Spleen (tissue), 7 donors: Measurements from ENCODE around the gene MAPK4.

Experiments used
- CTCF ChIP-seq, 11 experiments: fragments of 200-600 bp in 7 of 11; fragments of 450-650 bp in 4 of 11; sonication (generic) in 4 of 11; IDR thresholded peaks in 8 of 11; conservative IDR thresholded peaks in 3 of 11; 1 replicate in 7 of 11; 2 replicates in 4 of 11; pipeline versions ENCODE4 v1.4.0 to v1.8.0; 2016 to 2021; ENCODE audit warnings: antibody characterized with exemption in 11 of 11, inconsistent platforms in 4 of 11, mild to moderate bottlenecking in 1 of 11
- POLR2AphosphoS5 ChIP-seq, 3 donors: sonication (generic); formaldehyde crosslinking; IDR thresholded peaks; one replicate each; pipeline ENCODE4 v1.5.1; 2017; ENCODE audit warnings: antibody characterized with exemption in 3 of 3
- donor health status: DM: no; HTN: no; CAD: no; lungs with moderate emphysema.
- donor health status: DM: no; HTN: no; CAD: no.
- donor health status: DM: no; HTN: no; CAD: no.

- TF ChIP-seq CTCF (IDR thresholded peaks at IDR 0.05 in 8 of 11, conservative IDR thresholded peaks at IDR 0.05 in 3 of 11) (no peak), POLR2AphosphoS5 (IDR thresholded peaks at IDR 0.05) (no peak)
These were observed 129.7 kb downstream of the MAPK4 start for GRCh38 chr18:50689578-50689977.
